Activated CD4-positive, alpha-beta T cell treated with anti-CD3 and anti-CD28 coated beads for 1 hour (primary cell): ENCODE measurements around the gene FOXD4L1.
"Not testable (repeated sequence)": the region's sequence is repeated elsewhere in the genome, so short reads cannot be mapped to it uniquely, and the experiment has no call there.

Experiments used
- DNase-seq: peaks from one replicate; pipeline ENCODE4 v3.0.0-alpha.2; 2020

Gene FOXD4L1

GRCh38 chr2:113527350-113528045 lies 29.0 kb downstream of the FOXD4L1 start:
- not testable (repeated sequence) for DNase-seq

GRCh38 chr2:113528126-113528525 lies 29.7 kb downstream of the FOXD4L1 start:
- not testable (repeated sequence) for DNase-seq

GRCh38 chr2:113528904-113529303 lies 30.4 kb downstream of the FOXD4L1 start:
- not testable (repeated sequence) for DNase-seq

GRCh38 chr2:113532991-113533390 lies 34.5 kb downstream of the FOXD4L1 start:
- DNase-seq: not testable (repeated sequence)

- DNase-seq: not testable (repeated sequence)
These were observed 38.1 kb downstream of the FOXD4L1 start for GRCh38 chr2:113536573-113536972.

- not testable (repeated sequence) for DNase-seq
These were observed 42.4 kb downstream of the FOXD4L1 start for GRCh38 chr2:113540834-113541203.

GRCh38 chr2:113541204-113541975 lies 42.9 kb downstream of the FOXD4L1 start:
- peak; percentile 10 for DNase-seq

- not testable (repeated sequence) for DNase-seq
These were observed 43.6 kb downstream of the FOXD4L1 start for GRCh38 chr2:113541976-113542485.

- not testable (repeated sequence) for DNase-seq
These were observed 44.1 kb downstream of the FOXD4L1 start for GRCh38 chr2:113542529-113542928.
